HepG2 (cell line): ENCODE results near the gene MAPK8. TPM values are rescaled to one million over a fixed set of nuclear protein-coding genes. Genes with fewer than 3 reads are reported as not detected.

Experiments
- ATRX ChIP-seq: sonication (generic); formaldehyde crosslinking; IDR thresholded peaks from 2 replicates; pipeline ENCODE4 v1.4.0; 2020; ENCODE audit warnings: missing genetic modification reagents, borderline replicate concordance
- BRD4 ChIP-seq: sonication (generic); formaldehyde crosslinking; IDR thresholded peaks from 2 replicates; pipeline ENCODE4 v1.4.0; 2020; ENCODE audit warnings: missing genetic modification reagents
- CBX5 ChIP-seq: sonication (generic); formaldehyde crosslinking; IDR thresholded peaks from 2 replicates; pipeline ENCODE4 v1.4.0; 2020; ENCODE audit warnings: missing genetic modification reagents, borderline replicate concordance
- CREB1 ChIP-seq, 2 experiments: fragments of 450-650 bp in 1 of 2; IDR thresholded peaks; 2 replicates each; pipeline ENCODE4 v1.6.1; 2016 to 2017; ENCODE audit warnings: control low read depth in 1 of 2, mild to moderate bottlenecking in 1 of 2, missing compliant biosample characterization in 1 of 2, missing genetic modification characterization in 1 of 2
- MATR3 ChIP-seq: sonication (generic); formaldehyde crosslinking; IDR thresholded peaks from 2 replicates; pipeline ENCODE4 v1.4.0; 2020; ENCODE audit warnings: missing genetic modification reagents
- POLR2AphosphoS5 ChIP-seq: IDR thresholded peaks from 2 replicates; pipeline ENCODE4 v1.6.1; 2012; ENCODE audit warnings: low read depth, low read length
- SMAD1 ChIP-seq: sonication (generic); formaldehyde crosslinking; IDR thresholded peaks from 2 replicates; pipeline ENCODE4 v1.4.0; 2020; ENCODE audit warnings: missing genetic modification reagents, low read depth, mild to moderate bottlenecking, borderline replicate concordance
- WIZ ChIP-seq: sonication (generic); formaldehyde crosslinking; IDR thresholded peaks from 2 replicates; pipeline ENCODE4 v1.5.1; 2020; ENCODE audit warnings: mild to moderate bottlenecking, missing genetic modification reagents
- ZNF660 ChIP-seq: sonication (generic); formaldehyde crosslinking; IDR thresholded peaks from 2 replicates; pipeline ENCODE4 v1.5.1; 2020; ENCODE audit warnings: mild to moderate bottlenecking, low read depth, missing genetic modification reagents, borderline replicate concordance
- ZNF816 ChIP-seq: sonication (generic); formaldehyde crosslinking; IDR thresholded peaks from 2 replicates; pipeline ENCODE4 v1.8.0; 2022; ENCODE audit warnings: missing genetic modification reagents, mild to moderate bottlenecking, borderline replicate concordance
- polyA plus RNA-seq, 8 experiments: library from polyadenylated mRNA; depleted of rRNA in 3 of 8; stranded (reverse) in 7 of 8; unstranded in 1 of 8; fragments of >200 nt; fragmentation: Illumina TruSeq in 4 of 8; extraction: Trizol in 4 of 8; gene quantifications; 2 replicates each; pipeline versions ENCODE4 v1.2.1 to v1.2.3, GENCODE V29; 2011 to 2016; ENCODE audit warnings: low read depth in 4 of 8, missing spikeins in 1 of 8, mixed read lengths in 1 of 8; ENCODE audit not compliant: insufficient read depth in 1 of 8
- total RNA-seq, 5 experiments: library from RNA; depleted of rRNA; stranded (reverse); fragments of >200 nt; fragmentation: Illumina TruSeq; extraction: Trizol; gene quantifications; 2 replicates each; pipeline ENCODE4 v1.2.3, GENCODE V29; 2016; ENCODE audit warnings: low read depth in 1 of 5
- TF ChIP-seq, protein P1 (sequence below), 2 experiments: fragments of 450-650 bp in 1 of 2; sonication (generic) in 1 of 2; formaldehyde crosslinking; IDR thresholded peaks; 2 replicates each; pipeline versions ENCODE4 v1.5.0 to v1.8.0; 2020 to 2022; ENCODE audit warnings: mild to moderate bottlenecking in 1 of 2, missing genetic modification reagents in 1 of 2
- TF ChIP-seq, protein P2 (sequence below): sonication (generic); formaldehyde crosslinking; IDR thresholded peaks from 2 replicates; pipeline ENCODE4 v1.4.0; 2020; ENCODE audit warnings: missing genetic modification reagents
- TF ChIP-seq, protein P3 (sequence below): sonication (generic); formaldehyde crosslinking; IDR thresholded peaks from 2 replicates; pipeline ENCODE4 v1.5.0; 2020; ENCODE audit warnings: missing genetic modification reagents
- TF ChIP-seq, protein P4 (sequence below): sonication (generic); formaldehyde crosslinking; IDR thresholded peaks from 2 replicates; pipeline ENCODE4 v1.8.0; 2022; ENCODE audit warnings: mild to moderate bottlenecking, missing genetic modification reagents, moderate library complexity
- TF ChIP-seq, protein P5 (sequence below): sonication (generic); formaldehyde crosslinking; IDR thresholded peaks from 2 replicates; pipeline ENCODE4 v1.9.0; 2021; ENCODE audit warnings: missing genetic modification reagents, borderline replicate concordance
- TF ChIP-seq, protein P6 (sequence below): sonication (generic); formaldehyde crosslinking; IDR thresholded peaks from 2 replicates; pipeline ENCODE4 v1.5.0; 2020; ENCODE audit warnings: mild to moderate bottlenecking, missing genetic modification reagents, moderate library complexity
- TF ChIP-seq, protein P7 (sequence below): sonication (generic); formaldehyde crosslinking; IDR thresholded peaks from 2 replicates; pipeline ENCODE4 v1.5.0; 2020; ENCODE audit warnings: missing genetic modification reagents, mild to moderate bottlenecking, borderline replicate concordance

MAPK8 gene
- total and polyA plus RNA-seq, 2 of the 13 experiments (the other 11 are each of a cell fraction or from before 2014, with no cell fraction given), result 41.6 to 47.3 TPM

DNA sequence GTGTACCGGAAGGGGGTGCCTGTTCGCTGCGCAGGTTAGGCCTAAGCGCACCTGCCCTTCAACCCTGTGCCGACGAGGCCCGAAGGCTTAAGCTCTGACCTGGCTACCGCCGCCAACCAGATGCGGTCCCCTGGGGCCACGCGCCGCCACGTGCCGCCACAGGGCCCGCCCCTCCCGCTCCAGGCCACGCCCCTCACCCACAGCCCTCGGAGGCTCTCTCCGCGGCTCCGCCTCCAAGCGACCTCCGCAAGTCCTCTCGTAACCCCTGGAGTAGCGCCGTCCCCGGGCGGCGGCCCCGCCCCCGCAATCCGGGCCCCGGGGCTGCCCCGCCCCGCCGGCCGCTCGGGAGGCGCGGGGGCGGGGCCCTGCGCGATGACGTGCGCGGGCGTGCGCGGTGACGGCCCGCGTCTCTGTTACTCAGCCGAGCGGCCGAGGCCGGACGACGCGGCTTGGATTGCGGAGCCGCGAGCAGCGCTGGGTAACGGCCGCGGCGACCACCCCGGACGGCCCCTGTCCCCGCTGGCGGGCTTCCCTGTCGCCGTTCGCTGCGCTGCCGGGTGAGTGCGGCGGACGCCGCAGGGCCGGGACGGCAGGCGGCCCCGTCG is at the start of gene MAPK8 (continued):
- TF ChIP-seq, protein P1, sequence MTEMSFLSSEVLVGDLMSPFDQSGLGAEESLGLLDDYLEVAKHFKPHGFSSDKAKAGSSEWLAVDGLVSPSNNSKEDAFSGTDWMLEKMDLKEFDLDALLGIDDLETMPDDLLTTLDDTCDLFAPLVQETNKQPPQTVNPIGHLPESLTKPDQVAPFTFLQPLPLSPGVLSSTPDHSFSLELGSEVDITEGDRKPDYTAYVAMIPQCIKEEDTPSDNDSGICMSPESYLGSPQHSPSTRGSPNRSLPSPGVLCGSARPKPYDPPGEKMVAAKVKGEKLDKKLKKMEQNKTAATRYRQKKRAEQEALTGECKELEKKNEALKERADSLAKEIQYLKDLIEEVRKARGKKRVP (CRISPR knock-in tag; IDR thresholded peaks at IDR 0.05), result peak in 1 of 2 experiments; percentile 60; a peak in 1 of 4 replicates
- no peak for TF ChIP-seq ATRX (CRISPR knock-in tag)
- TF ChIP-seq SMAD1 (CRISPR knock-in tag), result 0 out of 2 replicates have a peak, but pooled peaks have one; percentile 35
- TF ChIP-seq BRD4 (CRISPR knock-in tag), result peak; percentile 31; the same call in 1 of the 2 replicates
- TF ChIP-seq, protein P2, sequence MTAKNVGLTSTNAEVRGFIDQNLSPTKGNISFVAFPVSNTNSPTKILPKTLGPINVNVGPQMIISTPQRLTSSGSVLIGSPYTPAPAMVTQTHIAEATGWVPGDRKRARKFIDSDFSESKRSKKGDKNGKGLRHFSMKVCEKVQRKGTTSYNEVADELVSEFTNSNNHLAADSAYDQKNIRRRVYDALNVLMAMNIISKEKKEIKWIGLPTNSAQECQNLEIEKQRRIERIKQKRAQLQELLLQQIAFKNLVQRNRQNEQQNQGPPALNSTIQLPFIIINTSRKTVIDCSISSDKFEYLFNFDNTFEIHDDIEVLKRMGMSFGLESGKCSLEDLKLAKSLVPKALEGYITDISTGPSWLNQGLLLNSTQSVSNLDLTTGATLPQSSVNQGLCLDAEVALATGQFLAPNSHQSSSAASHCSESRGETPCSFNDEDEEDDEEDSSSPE (CRISPR knock-in tag), result peak; percentile 89
- TF ChIP-seq WIZ (CRISPR knock-in tag), result 0 out of 2 replicates have a peak, but pooled peaks have one; percentile 55
- TF ChIP-seq POLR2AphosphoS5, result peak; percentile 69
- peak; percentile 82; the same call in 1 of the 2 replicates for TF ChIP-seq CREB1 (IDR thresholded peaks at IDR 0.05)
- peak; percentile 47; the same call in 1 of the 2 replicates for TF ChIP-seq CREB1 (CRISPR knock-in tag; IDR thresholded peaks at IDR 0.05)
- TF ChIP-seq, protein P3, sequence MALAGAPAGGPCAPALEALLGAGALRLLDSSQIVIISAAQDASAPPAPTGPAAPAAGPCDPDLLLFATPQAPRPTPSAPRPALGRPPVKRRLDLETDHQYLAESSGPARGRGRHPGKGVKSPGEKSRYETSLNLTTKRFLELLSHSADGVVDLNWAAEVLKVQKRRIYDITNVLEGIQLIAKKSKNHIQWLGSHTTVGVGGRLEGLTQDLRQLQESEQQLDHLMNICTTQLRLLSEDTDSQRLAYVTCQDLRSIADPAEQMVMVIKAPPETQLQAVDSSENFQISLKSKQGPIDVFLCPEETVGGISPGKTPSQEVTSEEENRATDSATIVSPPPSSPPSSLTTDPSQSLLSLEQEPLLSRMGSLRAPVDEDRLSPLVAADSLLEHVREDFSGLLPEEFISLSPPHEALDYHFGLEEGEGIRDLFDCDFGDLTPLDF (CRISPR knock-in tag), result 0 out of 2 replicates have a peak, but pooled peaks have one; percentile 48
- TF ChIP-seq, protein P4, sequence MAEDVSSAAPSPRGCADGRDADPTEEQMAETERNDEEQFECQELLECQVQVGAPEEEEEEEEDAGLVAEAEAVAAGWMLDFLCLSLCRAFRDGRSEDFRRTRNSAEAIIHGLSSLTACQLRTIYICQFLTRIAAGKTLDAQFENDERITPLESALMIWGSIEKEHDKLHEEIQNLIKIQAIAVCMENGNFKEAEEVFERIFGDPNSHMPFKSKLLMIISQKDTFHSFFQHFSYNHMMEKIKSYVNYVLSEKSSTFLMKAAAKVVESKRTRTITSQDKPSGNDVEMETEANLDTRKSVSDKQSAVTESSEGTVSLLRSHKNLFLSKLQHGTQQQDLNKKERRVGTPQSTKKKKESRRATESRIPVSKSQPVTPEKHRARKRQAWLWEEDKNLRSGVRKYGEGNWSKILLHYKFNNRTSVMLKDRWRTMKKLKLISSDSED (CRISPR knock-in tag), result no peak
- TF ChIP-seq, protein P5, sequence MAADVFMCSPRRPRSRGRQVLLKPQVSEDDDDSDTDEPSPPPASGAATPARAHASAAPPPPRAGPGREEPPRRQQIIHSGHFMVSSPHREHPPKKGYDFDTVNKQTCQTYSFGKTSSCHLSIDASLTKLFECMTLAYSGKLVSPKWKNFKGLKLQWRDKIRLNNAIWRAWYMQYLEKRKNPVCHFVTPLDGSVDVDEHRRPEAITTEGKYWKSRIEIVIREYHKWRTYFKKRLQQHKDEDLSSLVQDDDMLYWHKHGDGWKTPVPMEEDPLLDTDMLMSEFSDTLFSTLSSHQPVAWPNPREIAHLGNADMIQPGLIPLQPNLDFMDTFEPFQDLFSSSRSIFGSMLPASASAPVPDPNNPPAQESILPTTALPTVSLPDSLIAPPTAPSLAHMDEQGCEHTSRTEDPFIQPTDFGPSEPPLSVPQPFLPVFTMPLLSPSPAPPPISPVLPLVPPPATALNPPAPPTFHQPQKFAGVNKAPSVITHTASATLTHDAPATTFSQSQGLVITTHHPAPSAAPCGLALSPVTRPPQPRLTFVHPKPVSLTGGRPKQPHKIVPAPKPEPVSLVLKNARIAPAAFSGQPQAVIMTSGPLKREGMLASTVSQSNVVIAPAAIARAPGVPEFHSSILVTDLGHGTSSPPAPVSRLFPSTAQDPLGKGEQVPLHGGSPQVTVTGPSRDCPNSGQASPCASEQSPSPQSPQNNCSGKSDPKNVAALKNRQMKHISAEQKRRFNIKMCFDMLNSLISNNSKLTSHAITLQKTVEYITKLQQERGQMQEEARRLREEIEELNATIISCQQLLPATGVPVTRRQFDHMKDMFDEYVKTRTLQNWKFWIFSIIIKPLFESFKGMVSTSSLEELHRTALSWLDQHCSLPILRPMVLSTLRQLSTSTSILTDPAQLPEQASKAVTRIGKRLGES (CRISPR knock-in tag), result no peak
- no peak; the same call in 1 of the 2 replicates for TF ChIP-seq CBX5 (CRISPR knock-in tag)
- TF ChIP-seq, protein P6, sequence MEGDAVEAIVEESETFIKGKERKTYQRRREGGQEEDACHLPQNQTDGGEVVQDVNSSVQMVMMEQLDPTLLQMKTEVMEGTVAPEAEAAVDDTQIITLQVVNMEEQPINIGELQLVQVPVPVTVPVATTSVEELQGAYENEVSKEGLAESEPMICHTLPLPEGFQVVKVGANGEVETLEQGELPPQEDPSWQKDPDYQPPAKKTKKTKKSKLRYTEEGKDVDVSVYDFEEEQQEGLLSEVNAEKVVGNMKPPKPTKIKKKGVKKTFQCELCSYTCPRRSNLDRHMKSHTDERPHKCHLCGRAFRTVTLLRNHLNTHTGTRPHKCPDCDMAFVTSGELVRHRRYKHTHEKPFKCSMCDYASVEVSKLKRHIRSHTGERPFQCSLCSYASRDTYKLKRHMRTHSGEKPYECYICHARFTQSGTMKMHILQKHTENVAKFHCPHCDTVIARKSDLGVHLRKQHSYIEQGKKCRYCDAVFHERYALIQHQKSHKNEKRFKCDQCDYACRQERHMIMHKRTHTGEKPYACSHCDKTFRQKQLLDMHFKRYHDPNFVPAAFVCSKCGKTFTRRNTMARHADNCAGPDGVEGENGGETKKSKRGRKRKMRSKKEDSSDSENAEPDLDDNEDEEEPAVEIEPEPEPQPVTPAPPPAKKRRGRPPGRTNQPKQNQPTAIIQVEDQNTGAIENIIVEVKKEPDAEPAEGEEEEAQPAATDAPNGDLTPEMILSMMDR, result no peak
- TF ChIP-seq, protein P7, sequence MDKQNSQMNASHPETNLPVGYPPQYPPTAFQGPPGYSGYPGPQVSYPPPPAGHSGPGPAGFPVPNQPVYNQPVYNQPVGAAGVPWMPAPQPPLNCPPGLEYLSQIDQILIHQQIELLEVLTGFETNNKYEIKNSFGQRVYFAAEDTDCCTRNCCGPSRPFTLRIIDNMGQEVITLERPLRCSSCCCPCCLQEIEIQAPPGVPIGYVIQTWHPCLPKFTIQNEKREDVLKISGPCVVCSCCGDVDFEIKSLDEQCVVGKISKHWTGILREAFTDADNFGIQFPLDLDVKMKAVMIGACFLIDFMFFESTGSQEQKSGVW, result no peak
- no peak for TF ChIP-seq MATR3 (CRISPR knock-in tag)
- 0 out of 2 replicates have a peak, but pooled peaks have one; percentile 57 for TF ChIP-seq ZNF660 (CRISPR knock-in tag)
- peak; percentile 32; the same call in 1 of the 2 replicates for TF ChIP-seq ZNF816 (CRISPR knock-in tag)
